Activated CD4-positive, alpha-beta T cell treated with anti-CD3 and anti-CD28 coated beads for 1 hour (primary cell): Measurements from ENCODE around the gene NFIX.

Source experiments
- DNase-seq: peaks from one replicate; pipeline ENCODE4 v3.0.0-alpha.2; 2020

Gene NFIX

GRCh38 chr19:13134626-13135025 lies 139.4 kb downstream of the NFIX start:
- DNase-seq = no peak

- DNase-seq = no peak
Measured at GRCh38 chr19:13135068-13136062, 140.1 kb downstream of the NFIX start.

DNA sequence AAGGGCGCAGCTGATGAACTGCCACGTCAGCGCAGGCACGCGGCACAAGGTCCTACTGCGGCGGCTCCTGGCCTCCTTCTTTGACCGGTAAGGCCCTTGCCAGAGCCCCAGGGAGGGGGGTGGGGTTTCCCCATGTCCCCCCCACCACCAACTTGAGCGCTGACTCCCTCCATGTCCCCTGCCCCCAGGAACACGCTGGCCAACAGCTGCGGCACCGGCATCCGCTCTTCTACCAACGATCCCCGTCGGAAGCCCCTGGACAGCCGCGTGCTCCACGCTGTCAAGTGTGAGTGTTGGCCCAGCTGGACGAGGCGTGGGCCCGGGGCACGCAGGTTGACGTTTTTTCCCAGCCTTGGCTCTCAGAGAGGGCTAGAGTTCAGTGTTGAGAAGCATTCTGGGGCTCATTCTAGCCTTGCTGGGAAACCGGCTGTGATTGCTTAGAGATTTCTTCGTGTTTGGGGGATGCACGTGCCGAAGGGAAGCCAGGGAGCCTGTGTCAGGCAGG lies 142.1 kb downstream of the NFIX start:
- DNase-seq = no peak

DNA sequence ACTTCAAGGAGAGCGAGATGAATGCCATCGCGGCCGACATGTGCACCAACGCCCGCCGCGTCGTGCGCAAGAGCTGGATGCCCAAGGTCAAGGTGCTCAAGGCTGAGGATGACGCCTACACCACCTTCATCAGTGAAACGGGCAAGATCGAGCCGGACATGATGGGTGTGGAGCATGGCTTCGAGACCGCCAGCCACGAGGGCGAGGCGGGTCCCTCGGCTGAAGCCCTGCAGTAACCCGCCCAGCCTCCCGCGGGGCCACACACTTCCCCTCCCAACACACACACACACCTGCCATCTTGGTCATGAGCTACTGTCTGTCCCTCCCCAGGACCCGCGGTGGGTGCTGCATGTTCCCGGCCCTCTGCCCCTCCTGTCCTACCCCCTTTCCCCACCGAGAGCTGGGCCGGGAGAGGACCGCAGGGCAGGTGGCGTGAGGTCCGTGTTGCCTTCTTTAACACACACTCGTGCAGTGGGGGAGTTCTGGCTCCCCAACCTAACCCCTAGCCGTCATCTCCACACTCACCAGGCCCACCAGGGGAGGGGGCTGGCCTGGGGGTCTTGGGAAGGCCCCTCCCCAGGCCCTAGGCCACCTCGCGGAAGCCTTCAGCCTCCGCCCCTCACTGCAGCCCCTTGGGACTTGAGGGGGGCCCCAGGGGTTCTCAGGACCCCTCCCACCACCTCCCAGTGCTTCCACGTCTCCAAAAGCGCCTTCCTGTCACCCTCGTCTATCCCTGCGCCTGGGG lies 143.1 kb downstream of the NFIX start:
- no peak for DNase-seq

- DNase-seq = no peak
Measured at GRCh38 chr19:13138916-13139198, 143.6 kb downstream of the NFIX start.

- no peak for DNase-seq
Measured at GRCh38 chr19:13139633-13140311, 144.5 kb downstream of the NFIX start.

- DNase-seq = no peak
Measured at GRCh38 chr19:13146763-13147563, 151.7 kb downstream of the NFIX start.
